ENCODE results near the gene BICD1.

Gene BICD1

DNA sequence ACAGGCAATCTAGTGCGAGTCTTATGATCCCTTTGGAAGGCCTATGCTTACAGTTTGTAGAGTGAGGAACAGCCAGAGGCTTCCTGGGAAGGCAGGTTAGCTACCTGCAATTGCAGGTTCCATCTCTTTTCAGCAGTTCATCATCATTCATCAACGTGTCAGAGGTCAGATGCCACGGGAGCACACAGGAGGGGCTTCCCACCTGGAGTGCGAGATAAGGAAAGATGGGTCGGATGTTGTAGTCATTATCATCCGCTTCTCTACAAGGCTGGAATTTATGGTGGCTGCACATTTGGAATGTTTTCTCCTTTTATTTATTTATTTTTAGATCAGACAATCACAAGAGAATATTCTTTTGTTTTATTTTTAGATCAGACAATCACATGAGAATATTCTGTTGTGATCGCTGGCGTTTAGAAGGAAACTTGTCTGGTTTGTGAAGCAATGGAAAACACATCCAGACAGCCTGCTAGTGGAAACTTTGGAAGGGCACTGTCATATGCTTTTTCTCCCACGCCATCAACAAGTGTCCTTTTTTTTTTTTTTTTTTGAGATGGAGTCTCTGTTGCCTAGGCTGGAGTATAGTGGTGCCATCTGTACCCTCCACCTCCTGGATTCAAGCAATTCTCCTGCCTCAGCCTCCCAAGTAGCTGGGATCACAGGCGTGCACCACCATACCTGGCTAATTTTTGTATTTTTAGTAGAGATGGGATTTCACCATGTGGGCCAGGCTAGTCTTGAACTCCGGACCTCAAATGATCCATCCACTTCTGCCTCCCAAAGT is 1.9 kb upstream of the BICD1 start:
- DNase-seq = no peak

DNA sequence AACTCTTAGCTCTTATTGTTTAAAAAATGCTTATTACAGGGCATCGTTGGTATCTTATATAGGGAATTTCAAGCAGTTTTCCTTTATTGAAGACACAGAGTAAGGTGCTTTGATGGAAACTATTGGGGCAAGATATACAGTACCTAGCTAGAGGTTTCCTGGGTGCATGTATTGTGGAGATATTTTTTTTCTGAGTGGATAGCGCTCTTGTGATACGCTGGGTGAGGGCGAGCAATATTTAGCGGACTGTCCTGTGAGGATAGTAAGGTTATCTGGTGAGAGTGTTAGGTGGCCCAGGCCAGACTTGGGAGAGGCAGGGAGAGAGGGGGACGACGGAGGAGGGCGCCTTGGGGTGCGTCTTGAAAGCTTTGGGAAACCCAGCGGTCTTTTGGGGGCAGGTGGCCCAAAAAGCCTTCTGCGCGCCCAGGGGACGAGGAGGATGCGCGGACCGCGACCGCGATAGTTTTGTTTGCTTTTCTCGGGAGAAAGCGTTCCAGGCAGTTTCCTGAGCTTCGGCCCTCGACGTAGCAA is 596 bp upstream of the BICD1 start:
- DNase-seq = no peak

DNA sequence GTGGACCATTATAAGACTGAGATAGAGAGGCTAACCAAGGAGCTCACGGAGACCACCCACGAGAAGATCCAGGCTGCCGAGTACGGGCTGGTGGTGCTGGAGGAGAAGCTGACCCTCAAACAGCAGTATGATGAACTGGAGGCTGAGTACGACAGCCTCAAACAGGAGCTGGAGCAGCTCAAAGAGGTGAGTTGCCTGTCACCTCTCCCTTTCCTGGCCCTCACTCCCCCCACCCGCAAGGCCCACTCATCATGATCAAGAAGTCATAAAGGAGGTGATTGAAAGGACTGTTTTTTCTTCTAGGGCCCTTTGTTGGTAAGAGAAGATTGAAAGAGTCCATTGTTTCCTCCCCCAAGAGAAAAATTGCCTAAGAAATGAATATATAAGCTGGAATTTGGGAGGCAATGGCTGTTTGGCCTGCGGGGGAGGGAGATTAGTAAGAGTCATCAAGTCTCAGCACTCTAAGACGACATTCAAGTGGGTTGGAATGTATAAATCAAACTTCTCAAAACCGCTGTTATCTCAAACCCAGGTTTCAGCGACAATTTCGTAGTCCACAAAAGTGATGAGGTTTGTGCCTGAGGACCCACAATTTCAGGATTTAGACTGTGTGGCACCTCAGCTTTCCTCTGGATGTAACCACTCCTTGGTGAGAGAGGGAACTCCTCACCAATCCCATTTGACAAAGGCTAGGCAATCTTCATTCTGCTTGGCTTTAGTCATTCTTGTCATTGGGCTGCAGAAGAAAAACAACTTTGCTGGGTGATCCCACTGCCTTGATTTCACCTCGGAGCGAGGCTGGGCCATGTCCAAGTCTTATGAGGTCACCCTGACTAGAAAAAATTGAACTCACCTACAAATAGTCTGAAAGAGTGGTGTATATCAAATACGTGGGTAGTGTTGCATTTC is 966 bp downstream of the BICD1 start:
- DNase-seq = peak; percentile 28 to 29

DNA sequence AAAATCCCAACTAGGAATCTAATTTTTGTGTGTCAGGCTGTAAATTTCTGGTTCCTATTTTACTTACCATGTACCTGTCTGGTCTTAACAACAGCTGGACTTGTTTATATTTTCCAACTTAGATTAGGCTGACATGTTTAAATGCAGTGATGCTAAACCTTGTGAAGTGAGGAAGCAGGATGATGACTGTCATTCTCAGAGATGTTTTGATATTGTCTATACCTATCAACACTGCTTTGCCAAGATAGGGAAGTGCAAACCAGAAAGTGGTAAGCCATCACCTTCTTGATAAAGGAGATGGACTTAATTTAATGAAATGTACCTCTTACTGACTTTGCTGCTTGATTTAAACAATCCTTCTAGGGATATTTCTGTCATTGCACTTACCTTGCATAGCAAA is 2.1 kb downstream of the BICD1 start:
- no peak for DNase-seq

DNA sequence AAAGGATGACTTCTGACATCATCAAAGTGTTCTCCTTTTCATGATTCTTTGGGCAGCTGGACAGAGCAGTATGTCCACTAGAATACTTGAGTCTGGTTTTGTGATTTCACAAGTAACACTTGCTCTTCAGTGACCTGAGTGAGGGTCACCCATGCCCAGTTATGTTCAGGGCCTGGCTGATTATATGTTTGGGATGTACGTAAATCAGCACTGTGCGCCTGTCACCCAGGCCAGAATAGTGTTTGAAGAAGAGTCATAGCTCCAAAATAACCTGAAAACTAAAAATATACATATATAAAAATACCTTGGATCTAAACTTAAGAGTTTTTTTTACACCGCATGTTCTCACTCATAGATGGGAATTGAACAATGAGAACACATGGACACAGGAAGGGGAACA is 3.8 kb downstream of the BICD1 start:
- DNase-seq = no peak

DNA sequence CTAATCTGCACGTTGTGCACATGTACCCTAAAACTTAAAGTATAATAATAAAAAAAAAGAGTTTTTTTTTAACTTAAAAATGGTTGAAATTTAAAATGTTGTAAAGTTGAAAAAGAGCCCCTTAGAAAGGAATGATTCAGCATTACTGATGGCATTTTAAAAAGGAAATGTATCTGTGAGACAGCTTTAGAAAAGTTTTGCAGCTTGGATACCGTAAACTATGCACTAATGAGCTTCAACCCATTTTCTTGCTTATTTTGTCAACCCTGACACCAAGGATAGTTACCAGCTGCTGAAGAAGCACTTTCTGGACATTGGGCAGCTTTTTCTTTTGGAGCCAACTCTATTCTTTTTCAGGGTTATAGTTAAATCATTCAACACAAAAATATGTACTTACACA is 4.3 kb downstream of the BICD1 start:
- no peak for DNase-seq

DNA sequence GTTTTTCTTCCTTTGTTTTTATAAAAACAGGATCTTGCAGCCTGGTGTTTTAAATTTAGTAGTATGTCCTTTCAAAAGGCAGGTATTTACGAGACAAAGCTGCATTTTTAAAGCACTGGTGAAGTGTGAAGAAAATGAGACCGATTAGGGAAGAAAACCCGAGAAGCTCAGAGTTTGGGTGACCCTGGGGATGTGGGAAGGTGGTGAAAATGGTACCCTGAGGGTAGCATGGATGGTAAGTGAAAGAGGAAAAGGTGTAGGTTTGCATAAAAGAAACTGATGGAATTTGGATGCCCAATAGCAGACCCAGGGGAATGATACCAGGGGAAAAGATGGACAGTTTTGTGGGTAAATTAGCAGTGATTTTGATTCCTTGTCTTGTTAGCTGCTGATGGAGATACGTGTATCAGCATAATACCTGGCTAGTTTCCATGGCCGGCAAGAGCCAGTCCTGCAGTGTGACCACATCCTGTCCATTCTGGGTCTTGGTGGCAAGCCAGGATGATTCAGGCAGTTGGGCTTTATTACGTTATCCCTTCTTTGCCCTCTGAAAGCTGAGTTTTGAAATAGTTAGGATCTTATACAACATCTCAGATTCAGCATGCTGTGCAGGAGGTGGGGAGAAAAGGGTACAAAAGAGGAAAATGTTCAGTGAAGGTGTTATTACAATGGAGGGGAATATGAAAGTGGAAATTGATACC is 8.9 kb downstream of the BICD1 start:
- no peak for DNase-seq

DNA sequence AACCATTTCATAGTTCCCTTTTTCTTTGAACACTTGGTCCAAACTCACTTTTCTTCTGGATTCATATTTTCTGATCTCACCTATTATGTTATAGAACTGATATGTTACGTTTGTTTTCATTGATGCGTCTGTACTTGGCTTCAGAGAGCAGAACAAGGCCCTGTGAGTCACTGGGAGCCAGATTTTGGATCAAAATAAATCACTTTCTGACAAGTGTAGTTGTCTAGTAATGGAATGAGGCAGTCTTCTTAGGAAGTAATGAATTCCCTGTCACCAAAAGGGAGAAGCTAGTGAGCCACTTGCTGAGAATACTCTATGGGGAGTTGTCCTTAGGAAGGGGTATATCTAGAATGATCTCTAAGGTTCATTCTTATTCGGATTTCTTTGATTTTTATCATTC is 10.2 kb downstream of the BICD1 start:
- no peak for DNase-seq

DNA sequence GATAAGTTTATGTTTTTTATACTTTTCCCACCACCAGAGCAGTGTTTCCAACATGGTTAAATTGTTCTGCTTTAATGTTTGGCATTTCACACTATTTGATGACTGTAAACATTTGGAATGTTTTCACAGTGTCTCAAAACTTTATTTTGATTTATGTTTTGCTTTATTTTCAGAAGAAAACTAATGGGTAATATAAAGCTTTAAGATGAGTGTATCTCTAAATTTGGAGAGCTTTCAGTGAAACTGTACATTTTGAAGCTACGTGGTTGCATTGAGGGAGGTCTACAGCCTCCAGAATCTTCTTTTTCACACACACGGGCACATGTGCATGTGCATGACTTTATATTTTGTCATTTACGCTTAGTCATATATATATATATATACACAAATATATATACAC is 10.7 kb downstream of the BICD1 start:
- no peak for DNase-seq

DNA sequence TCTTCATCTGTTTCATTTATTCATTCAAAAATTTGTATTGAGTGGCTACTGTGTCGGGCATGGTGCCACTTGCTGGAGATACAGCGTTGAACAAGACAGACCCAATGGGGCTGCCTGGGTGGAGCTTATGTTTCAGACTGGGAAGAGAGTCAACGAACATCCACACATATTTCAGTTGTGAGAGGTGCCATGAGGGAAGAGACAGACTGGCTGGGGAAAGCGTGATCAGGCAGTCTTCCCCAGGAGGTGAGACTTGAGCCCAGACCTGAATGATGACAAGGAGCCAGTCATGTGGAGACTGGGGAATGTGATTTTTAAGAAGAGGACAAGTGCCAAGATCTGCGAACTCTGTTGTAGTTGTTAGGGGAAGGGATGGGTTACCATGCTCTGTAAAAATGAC is 12.2 kb downstream of the BICD1 start:
- no peak for DNase-seq

DNA sequence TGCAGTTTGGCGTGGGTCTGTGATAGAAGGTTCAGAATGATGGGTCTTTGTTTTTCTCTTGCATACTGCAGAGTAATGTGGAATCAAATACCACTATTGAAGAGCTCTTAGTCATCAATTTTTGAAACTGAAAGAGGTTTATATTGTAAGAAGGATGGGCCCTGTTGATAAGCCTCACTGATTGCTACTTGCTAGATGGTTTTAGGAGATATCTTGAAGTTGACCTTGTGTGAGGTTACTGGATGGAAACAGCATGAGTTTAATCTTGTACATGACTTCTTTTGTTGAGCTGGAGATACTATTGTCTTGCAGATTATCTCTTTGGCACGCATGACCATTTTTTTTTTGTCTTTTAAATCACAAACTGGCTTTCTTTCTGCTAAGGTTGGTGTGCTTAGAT is 13.8 kb downstream of the BICD1 start:
- DNase-seq = no peak

DNA sequence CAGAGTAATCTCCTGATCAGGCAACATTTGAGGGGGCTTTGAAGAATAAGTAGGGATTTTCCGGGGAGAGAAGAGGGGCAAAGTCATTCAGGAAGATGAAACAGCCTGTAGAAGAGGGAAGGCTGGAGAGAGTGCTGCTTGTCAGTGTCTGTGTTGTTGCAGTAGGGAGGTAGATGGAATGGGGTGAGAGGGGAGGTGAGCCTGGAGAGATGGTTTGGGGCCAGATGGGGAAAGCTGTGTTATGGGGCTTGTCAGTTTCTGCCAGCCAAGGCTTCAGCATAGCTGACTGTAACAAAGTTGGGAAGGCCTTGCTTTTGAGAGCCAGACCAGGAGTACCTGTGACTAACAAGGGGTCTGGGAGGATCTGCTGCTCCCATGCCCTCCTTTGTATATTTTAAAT is 18.0 kb downstream of the BICD1 start:
- DNase-seq = no peak

DNA sequence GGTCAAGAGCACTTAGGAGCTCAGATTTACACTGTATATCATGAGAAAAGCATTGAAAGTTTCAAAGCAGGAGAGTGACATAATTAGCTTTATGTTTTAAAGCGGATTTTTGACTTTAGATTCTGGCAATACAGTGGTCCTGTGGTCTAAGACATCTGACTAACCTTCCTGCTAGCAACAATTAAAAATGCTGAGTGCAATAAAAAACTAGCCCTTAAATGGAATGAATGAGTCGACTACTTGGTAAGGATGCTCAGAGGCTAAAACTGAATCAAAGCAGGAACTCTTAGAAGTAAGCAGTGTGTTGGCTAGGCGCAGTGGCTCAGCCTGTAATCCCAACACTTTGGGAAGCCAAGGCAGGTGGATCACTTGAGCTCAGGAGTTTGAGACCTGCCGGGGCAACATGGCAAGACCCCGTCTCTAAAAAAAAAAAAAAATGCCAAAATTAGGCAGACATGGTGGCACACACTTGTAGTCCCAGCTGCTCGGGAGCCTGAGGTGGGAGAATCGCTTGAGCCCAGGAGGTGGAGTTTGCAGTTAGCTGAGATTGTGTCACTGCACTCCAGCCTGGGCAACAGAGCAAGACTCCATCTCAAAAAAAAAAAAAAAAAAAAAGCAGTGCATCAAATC is 18.9 kb downstream of the BICD1 start:
- DNase-seq = no peak

DNA sequence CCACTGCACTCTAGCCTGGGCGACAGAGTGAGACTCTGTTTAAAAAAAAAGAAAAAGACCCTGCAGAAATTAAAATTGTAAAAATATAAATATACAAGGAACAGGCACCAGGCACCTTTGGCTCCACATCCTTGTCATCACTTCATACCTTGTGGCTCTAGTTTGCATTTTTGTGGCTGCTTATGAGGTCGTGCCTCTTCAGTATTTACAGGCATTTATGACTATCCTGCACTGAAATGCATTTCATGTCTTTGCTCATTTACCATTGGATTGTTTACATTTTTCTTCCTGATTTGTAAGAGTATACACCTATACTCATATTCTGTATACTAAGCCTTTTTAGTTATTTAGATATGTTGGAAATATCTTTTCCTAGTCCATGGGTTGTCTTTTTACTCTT is 20.1 kb downstream of the BICD1 start:
- DNase-seq = no peak

DNA sequence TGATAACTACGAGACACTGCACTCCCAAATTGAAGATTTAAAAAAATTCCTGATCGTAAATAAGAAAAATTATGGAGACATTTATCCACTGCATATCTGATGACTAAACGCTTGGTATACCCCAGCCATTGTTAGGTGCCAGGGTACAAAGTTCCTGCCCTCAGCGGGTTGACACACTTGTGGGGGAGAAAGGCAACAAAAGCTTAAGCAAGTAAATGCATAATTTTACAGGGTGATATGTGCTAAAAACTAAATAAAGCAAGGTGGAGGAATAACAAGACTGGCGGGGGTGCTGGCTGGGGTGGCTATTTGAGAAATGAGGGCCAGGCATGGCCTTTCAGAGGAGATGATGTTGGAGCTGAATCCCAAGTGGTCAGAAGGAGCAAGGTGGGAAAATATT is 25.0 kb downstream of the BICD1 start:
- no peak for DNase-seq

DNA sequence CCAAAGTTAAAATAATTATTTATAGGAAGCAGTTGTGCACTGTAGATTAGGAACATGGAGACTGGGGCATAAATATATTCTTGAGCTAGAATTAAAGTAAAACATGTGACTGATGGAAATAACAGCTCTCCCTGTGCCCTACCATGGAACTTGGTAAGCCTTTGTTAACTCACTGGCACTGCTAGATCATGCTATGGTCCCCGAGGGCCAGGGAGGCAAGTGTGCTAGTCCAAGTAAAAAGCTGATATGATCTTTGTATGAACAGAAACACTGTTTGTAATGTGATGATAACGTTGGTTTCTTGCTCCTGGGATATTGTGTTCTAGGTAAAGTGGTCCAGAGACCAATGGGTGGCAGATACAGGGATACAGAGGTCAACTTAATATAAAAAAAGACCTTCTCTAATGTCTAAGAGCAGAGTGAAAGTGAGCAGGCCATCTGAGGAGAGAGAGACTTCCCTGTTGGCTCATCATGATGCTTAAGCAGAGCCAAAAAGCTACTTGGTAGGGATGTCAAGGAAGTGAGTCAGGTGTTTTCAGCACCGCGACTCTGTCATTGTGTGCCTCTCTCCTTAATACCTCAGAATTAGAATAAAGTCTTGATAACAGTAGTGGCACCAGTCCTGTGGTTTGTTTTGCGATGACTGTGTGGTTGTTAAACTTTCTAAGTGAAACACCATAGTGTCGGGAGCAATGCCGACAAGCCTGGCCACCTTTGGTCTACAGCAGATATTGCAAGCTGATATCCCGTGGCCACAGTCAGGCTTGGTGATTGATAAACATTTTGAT is 27.6 kb downstream of the BICD1 start:
- DNase-seq = peak; percentile 15 to 18

DNA sequence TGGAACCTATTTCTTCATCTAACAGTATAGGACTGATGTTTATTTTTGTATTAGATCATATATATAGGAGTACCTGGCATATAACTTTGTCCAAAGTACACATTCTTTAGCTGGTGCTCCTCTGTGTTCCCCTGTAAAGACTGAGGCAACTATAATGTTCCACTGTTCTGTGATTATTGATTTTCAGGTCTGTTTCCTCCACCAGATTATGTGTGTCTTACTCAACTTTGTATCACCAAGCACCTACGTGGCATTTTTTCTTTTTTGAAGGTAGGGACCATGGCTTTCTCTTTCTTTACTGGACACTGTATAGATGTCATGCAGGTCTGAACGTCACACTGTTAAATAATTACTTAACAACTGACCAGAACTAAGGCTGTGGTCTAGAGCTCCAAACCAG is 29.3 kb downstream of the BICD1 start:
- no peak for DNase-seq

DNA sequence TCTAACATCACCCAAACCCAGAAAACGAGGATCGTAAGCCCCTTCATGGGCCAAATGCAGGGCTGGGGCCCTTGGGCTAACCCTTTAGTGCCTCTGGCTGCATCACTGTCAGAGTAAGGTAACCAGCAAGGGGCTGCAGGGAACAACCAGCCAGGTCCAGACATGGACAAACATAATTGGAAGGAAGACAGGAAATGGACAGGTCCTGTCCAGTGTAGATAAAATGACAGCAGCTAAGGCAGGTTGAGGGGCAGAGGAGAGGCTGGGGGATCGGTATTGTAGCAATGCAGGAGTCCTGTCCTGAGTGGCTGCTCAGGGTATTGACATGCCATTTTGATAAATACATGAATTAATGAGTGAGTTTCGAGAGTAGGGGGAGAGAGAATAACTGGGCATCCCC is 29.8 kb downstream of the BICD1 start:
- no peak for DNase-seq

DNA sequence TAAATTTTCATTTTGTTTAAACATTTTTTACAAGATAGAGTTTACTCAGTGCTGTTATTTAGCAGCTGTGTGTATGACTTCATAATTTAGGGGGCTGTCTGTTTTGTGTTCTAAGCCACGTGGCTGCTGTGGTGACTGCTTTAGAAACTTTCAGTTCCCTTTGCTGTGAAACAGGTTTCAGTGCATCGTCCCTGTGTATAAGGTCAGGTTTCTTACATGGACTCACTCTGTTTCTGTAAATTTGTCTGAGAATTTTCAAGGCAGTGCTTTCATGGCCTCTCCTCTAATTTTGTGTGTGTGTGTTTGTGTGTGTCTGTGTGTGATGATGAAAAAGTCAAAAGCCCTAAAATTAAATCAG is 32.4 kb downstream of the BICD1 start:
- peak in 1 of 2 donors; percentile 3 for DNase-seq

DNA sequence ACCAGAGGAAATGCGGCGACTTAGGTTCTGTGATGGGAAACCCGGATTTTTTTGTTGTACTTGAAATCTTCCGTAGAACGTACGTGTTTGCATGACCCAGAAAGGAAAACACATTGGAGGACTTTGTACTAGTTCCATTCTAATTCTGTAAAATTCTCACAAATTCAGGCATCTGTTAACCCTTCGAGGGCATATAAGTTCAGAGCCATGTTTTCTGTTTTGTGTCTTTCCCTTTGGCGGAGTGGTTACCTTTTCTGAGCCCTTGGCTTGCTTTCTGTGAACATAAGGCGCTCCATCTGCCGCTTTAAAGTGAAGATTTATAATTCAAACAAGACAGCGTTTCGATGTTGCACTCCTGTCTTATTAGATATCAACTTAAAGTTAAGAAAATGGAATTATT is 34.2 kb downstream of the BICD1 start:
- DNase-seq = no peak

DNA sequence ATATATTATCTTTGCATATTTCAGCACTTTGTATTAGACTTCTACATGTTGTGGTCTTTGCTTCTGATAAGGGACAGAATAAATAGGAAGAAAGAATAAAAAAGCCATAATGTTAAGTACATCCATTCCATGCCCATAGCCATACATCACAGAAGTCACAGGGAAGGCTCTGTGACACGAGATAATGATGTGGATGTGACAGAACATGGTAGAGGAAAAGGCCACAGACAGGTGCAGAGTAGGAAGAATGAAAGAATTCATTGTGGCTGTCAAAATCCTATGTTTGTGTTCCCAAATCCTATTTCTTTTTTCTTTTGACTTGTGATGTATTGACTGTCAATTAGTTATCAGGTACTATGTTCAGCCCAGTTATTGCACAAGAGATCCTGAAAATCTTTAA is 38.4 kb downstream of the BICD1 start:
- no peak for DNase-seq

Data from activated CD4-positive, alpha-beta T cell treated with anti-CD3 and anti-CD28 coated beads for 4 hours (primary cell).